GM06990 (cell line): ENCODE results near the gene RABL3.
"Not testable (repeated sequence)": the region's sequence is repeated elsewhere in the genome, so short reads cannot be mapped to it uniquely, and the experiment has no call there.

ENCODE experiments used
- DNase-seq: peaks from one replicate; pipeline ENCODE4 v3.0.0-alpha.2; 2011; ENCODE audit not compliant: insufficient read length; ENCODE audit errors: extremely low read depth
- H3K27me3 ChIP-seq: replicated peaks from 2 replicates; pipeline ENCODE4 v1.6.0; 2011; ENCODE audit warnings: low read length; ENCODE audit not compliant: control insufficient read depth, insufficient read depth
- H3K36me3 ChIP-seq: 2 replicates; pipeline ENCODE4 v1.5.1; 2011; ENCODE audit warnings: low read length; ENCODE audit not compliant: control insufficient read depth, insufficient read depth
- H3K4me3 ChIP-seq: replicated peaks from 2 replicates; pipeline ENCODE4 v1.5.1; 2011; ENCODE audit warnings: low read depth, mild to moderate bottlenecking, control low read depth, low read length
- TF ChIP-seq, protein P1 (sequence below): IDR thresholded peaks from 2 replicates; pipeline ENCODE4 v1.5.1; 2011; ENCODE audit warnings: low read length, control low read depth, mild to moderate bottlenecking, inconsistent platforms; ENCODE audit not compliant: insufficient read depth, poor library complexity, severe bottlenecking

Gene RABL3

DNA sequence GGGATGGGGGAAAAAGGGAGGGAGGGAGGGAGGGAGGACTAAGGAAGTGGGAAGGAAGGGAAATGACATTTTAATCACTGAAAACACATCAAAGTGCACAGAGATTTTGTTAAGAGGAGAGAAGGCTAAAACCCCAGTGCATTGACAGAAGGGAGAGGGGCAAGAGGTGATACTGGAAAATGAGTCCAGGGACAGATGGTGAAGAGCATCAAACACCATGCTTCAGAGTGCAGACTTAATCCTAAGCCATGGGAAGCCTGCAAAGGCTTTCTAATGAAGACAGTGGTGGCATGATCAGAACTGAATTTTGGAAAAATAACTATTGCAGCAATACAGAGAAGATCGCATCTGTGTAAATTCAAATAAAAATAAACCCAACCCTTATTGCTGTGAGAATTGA, 102.1 kb downstream of the RABL3 start:
- Histone ChIP-seq H3K4me3 (no peak overlapping the region), H3K27me3 (no peaks in the 10 kb centered on the region), H3K36me3 (no peaks in the 10 kb centered on the region)
- TF ChIP-seq, protein P1, sequence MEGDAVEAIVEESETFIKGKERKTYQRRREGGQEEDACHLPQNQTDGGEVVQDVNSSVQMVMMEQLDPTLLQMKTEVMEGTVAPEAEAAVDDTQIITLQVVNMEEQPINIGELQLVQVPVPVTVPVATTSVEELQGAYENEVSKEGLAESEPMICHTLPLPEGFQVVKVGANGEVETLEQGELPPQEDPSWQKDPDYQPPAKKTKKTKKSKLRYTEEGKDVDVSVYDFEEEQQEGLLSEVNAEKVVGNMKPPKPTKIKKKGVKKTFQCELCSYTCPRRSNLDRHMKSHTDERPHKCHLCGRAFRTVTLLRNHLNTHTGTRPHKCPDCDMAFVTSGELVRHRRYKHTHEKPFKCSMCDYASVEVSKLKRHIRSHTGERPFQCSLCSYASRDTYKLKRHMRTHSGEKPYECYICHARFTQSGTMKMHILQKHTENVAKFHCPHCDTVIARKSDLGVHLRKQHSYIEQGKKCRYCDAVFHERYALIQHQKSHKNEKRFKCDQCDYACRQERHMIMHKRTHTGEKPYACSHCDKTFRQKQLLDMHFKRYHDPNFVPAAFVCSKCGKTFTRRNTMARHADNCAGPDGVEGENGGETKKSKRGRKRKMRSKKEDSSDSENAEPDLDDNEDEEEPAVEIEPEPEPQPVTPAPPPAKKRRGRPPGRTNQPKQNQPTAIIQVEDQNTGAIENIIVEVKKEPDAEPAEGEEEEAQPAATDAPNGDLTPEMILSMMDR = no peak
- no peak for DNase-seq

DNA sequence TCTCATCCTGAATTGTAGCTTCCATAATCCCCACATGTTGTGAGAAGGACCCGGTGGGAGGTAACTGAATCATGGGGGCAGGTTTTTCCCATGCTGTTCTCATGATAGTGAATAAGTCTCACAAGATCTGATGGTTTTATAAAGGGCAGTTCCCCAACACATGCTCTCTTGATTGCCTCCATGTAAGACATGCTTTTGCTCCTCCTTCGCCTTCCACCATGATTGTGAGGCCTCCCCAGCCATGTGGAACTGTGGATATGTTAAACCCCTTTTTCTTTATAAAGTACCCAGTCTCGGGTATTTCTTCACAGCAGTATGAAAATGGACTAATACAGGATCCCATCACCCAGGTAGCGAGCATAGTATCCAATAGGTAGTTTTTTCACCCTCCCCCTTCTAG, 103.5 kb downstream of the RABL3 start:
- DNase-seq, H3K36me3 ChIP-seq, H3K27me3 ChIP-seq, H3K4me3 ChIP-seq: not testable (repeated sequence)

- Histone ChIP-seq H3K27me3 (no peaks in the 10 kb centered on the region), H3K4me3 (no peak overlapping the region), H3K36me3 (no peaks in the 10 kb centered on the region)
- TF ChIP-seq, protein P1 = no peak
- DNase-seq = no peak
These were observed 104.3 kb downstream of the RABL3 start for GRCh38 chr3:120637851-120638559.

DNA sequence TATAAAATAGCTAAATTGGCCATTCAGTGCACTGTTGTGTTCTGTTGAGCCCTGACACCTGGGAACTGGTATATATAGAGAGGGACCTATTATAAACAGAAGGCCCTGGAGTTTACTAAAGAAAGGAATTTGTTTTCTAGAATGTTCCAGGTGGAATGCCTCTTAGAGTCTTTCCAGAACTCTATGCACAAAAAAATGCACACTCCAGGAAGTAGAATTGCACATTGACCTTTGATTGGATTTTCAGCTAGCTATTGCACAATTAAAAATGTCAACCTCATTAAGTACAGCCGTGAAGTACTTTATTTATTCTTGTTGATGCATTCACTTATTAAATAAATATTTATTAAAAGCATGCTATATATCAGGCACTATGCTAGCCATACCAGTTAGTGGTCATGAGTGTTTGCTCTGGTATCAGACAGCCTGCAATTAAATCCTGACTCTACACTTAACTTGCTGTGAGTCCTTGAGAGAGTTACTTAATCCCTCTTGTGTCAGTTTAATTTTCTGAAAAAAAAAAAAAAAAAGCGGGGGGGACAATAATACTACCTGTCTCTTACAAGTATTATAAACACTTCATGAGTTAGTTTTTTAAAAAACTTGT, 105.4 kb downstream of the RABL3 start:
- DNase-seq = no peak
- Histone ChIP-seq H3K4me3 (no peak overlapping the region), H3K27me3 (no peaks in the 10 kb centered on the region), H3K36me3 (no peaks in the 10 kb centered on the region)
- TF ChIP-seq, protein P1 = no peak
